H9 (cell line): ENCODE results near the gene LLGL2. TPM values are rescaled to one million over a fixed set of nuclear protein-coding genes. Genes with fewer than 3 reads are reported as not detected.

Source experiments
- DNase-seq: peaks from one replicate; pipeline ENCODE4 v3.0.0-alpha.2; 2017
- H2AFZ ChIP-seq: one replicate; pipeline ENCODE4 v1.6.1; 2013; ENCODE audit warnings: mild to moderate bottlenecking, low read length, control low read depth, moderate library complexity
- H2AK5ac ChIP-seq: 2 replicates; pipeline ENCODE4 v1.6.1; 2013; ENCODE audit warnings: low read length, control low read depth, mixed read lengths; ENCODE audit not compliant: insufficient read length
- H2BK120ac ChIP-seq: one replicate; pipeline ENCODE4 v1.6.1; 2013; ENCODE audit warnings: low read depth, mild to moderate bottlenecking, low read length, control low read depth, inconsistent platforms; ENCODE audit not compliant: poor library complexity, severe bottlenecking
- H2BK12ac ChIP-seq: 2 replicates; pipeline ENCODE4 v1.6.1; 2013; ENCODE audit warnings: low read length, control low read depth, mixed read lengths, low read depth; ENCODE audit not compliant: insufficient read length
- H2BK15ac ChIP-seq: 2 replicates; pipeline ENCODE4 v1.6.1; 2013; ENCODE audit warnings: low read depth, low read length, control low read depth
- H2BK20ac ChIP-seq: one replicate; pipeline ENCODE4 v1.6.1; 2013; ENCODE audit warnings: low read depth, mild to moderate bottlenecking, low read length, control low read depth, inconsistent platforms; ENCODE audit not compliant: poor library complexity, severe bottlenecking
- H2BK5ac ChIP-seq: 2 replicates; pipeline ENCODE4 v1.6.1; 2013; ENCODE audit warnings: low read length, control low read depth, mixed read lengths; ENCODE audit not compliant: insufficient read length
- H3K14ac ChIP-seq: 2 replicates; pipeline ENCODE4 v1.6.1; 2013; ENCODE audit warnings: low read length, control low read depth; ENCODE audit not compliant: insufficient read depth
- H3K18ac ChIP-seq: 2 replicates; pipeline ENCODE4 v1.6.1; 2013; ENCODE audit warnings: low read depth, mild to moderate bottlenecking, mixed read lengths, low read length, control low read depth; ENCODE audit not compliant: insufficient read length
- H3K23ac ChIP-seq: 2 replicates; pipeline ENCODE4 v1.6.1; 2013; ENCODE audit warnings: low read length, control low read depth, mixed read lengths, low read depth; ENCODE audit not compliant: insufficient read length
- H3K23me2 ChIP-seq: 2 replicates; pipeline ENCODE4 v1.6.1; 2013; ENCODE audit warnings: low read depth, mild to moderate bottlenecking, mixed read lengths, low read length, control low read depth; ENCODE audit not compliant: insufficient read length, poor library complexity, severe bottlenecking
- H3K27ac ChIP-seq: 2 replicates; pipeline ENCODE4 v1.5.1; 2013; ENCODE audit warnings: low read length, control low read depth, mixed read lengths, low read depth; ENCODE audit not compliant: insufficient read length
- H3K27me3 ChIP-seq: 2 replicates; pipeline ENCODE4 v1.6.1; 2013; ENCODE audit warnings: low read length, control low read depth, inconsistent platforms; ENCODE audit not compliant: insufficient read depth
- H3K4ac ChIP-seq: 2 replicates; pipeline ENCODE4 v1.6.1; 2013; ENCODE audit warnings: low read depth, mild to moderate bottlenecking, control low read depth, inconsistent platforms, low read length, moderate library complexity
- H3K4me1 ChIP-seq: 2 replicates; pipeline ENCODE4 v1.6.1; 2013; ENCODE audit warnings: low read length, control low read depth, inconsistent platforms; ENCODE audit not compliant: insufficient read depth
- H3K4me2 ChIP-seq: 2 replicates; pipeline ENCODE4 v1.6.1; 2013; ENCODE audit warnings: low read length, control low read depth, mixed read lengths; ENCODE audit not compliant: insufficient read length, insufficient read depth
- H3K56ac ChIP-seq: 2 replicates; pipeline ENCODE4 v1.6.1; 2013; ENCODE audit warnings: low read depth, mild to moderate bottlenecking, mixed read lengths, low read length, control low read depth; ENCODE audit not compliant: insufficient read length
- H3K79me1 ChIP-seq: 2 replicates; pipeline ENCODE4 v1.6.1; 2013; ENCODE audit warnings: low read depth, mild to moderate bottlenecking, moderate library complexity, low read length, control low read depth, inconsistent platforms; ENCODE audit not compliant: insufficient read depth, poor library complexity, severe bottlenecking
- H3K79me2 ChIP-seq: 2 replicates; pipeline ENCODE4 v1.6.1; 2013; ENCODE audit warnings: low read length, control low read depth, inconsistent platforms; ENCODE audit not compliant: insufficient read depth
- H3K9ac ChIP-seq: 2 replicates; pipeline ENCODE4 v1.6.1; 2013; ENCODE audit warnings: low read length, control low read depth, mixed read lengths; ENCODE audit not compliant: insufficient read length; ENCODE audit errors: extremely low read depth
- H3K9me3 ChIP-seq: one replicate; pipeline ENCODE4 v1.6.1; 2013; ENCODE audit warnings: low read depth, low read length, inconsistent platforms; ENCODE audit not compliant: control insufficient read depth
- H3T11ph ChIP-seq: one replicate; pipeline ENCODE4 v1.6.1; 2013; ENCODE audit warnings: mild to moderate bottlenecking, low read length, control low read depth, inconsistent platforms
- H4K20me1 ChIP-seq: one replicate; pipeline ENCODE4 v1.6.1; 2013; ENCODE audit not compliant: control insufficient read depth, insufficient read length, insufficient read depth
- H4K5ac ChIP-seq: 2 replicates; pipeline ENCODE4 v1.6.1; 2013; ENCODE audit warnings: low read depth, mild to moderate bottlenecking, mixed read lengths, low read length, control low read depth; ENCODE audit not compliant: insufficient read length
- H4K8ac ChIP-seq: replicated peaks from 2 replicates; pipeline ENCODE4 v1.6.1; 2013; ENCODE audit warnings: low read length, control low read depth, mixed read lengths, low read depth; ENCODE audit not compliant: insufficient read length
- H4K91ac ChIP-seq: 2 replicates; pipeline ENCODE4 v1.6.1; 2013; ENCODE audit warnings: low read depth, mild to moderate bottlenecking, moderate library complexity, mixed read lengths, low read length, control low read depth; ENCODE audit not compliant: insufficient read length
- H3K27ac Mint-ChIP-seq, 3 experiments: 2 replicates in 2 of 3; 3 replicates in 1 of 3; pipeline ENCODE4 v1.8.0; 2020 to 2021; ENCODE audit warnings: mixed read lengths in 3 of 3, mild to moderate bottlenecking in 1 of 3, moderate library complexity in 1 of 3
- H3K27me3 Mint-ChIP-seq: 2 replicates; pipeline ENCODE4 v1.8.0; 2021; ENCODE audit warnings: low read depth, mild to moderate bottlenecking, moderate library complexity, mixed read lengths
- H3K36me3 Mint-ChIP-seq, 3 experiments: 2 replicates in 2 of 3; 3 replicates in 1 of 3; pipeline ENCODE4 v1.8.0; 2020 to 2021; ENCODE audit warnings: low read depth in 3 of 3, mixed read lengths in 3 of 3; ENCODE audit not compliant: insufficient read depth in 1 of 3
- H3K4me1 Mint-ChIP-seq, 2 experiments: 2 replicates each; pipeline ENCODE4 v1.8.0; 2020; ENCODE audit warnings: mixed read lengths in 2 of 2
- H3K4me3 Mint-ChIP-seq, 2 experiments: 2 replicates in 1 of 2; 3 replicates in 1 of 2; pipeline ENCODE4 v1.8.0; 2020 to 2021; ENCODE audit warnings: mild to moderate bottlenecking in 2 of 2, mixed read lengths in 2 of 2, moderate library complexity in 1 of 2
- H3K9me3 Mint-ChIP-seq, 2 experiments: 2 replicates in 1 of 2; 3 replicates in 1 of 2; pipeline ENCODE4 v1.8.0; 2020; ENCODE audit warnings: mild to moderate bottlenecking in 2 of 2, mixed read lengths in 2 of 2, moderate library complexity in 1 of 2
- WGBS: extraction: QIAGEN DNeasy Blood & Tissue Kit; methylation state at CpG from one replicate; pipeline ENCODE4 v1.1.7; 2013; ENCODE audit warnings: missing lambda C conversion rate, low lambda C conversion rate, mixed read lengths; ENCODE audit not compliant: insufficient read length; ENCODE audit errors: extremely low coverage; 5-methylcytosine and 5-hydroxymethylcytosine counted together
- total RNA-seq: library from RNA; stranded (reverse); gene quantifications from 2 replicates; pipeline ENCODE4 v1.2.1, GENCODE V29; 2021
- TF ChIP-seq, protein P1 (sequence below): fragments of 200-600 bp; sonication (generic); conservative IDR thresholded peaks from 3 replicates; pipeline ENCODE4 v1.8.0; 2021; ENCODE audit warnings: antibody characterized with exemption, mild to moderate bottlenecking

LLGL2 gene
- total RNA-seq, 1 experiment from 2014 or later, result 90.4 TPM

DNA sequence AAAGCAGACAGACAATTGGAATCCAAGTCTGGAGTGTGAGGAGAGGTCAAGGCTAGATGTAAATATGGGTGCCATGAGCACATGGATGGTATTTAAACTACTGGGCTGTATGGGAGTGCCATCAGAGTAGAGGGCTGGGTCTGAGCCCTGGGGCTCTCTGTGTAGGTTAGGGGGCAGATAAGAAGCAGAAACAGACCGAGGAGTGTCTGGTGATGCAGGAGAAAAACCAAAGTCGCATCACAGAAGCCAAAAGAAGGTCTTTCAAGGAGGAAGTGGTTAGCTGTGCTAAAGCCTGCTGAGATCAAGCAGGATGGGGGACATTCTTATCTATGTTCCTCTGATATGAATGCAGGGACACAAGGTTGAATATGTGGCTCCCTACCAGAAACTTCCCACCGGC, 7.3 kb upstream of the LLGL2 start:
- Mint-ChIP-seq H3K4me3 (peak overlapping the region; percentile 39 to 85; a peak in 3 of 5 replicates), H3K4me1 (peaks cover 17 to 26% of the 10 kb centered on the region in 2 experiments), H3K27me3 (no peaks in the 10 kb centered on the region; the same call in 1 of the 2 replicates), H3K27ac (no peak overlapping the region), H3K9me3 (no peaks in the 10 kb centered on the region), H3K36me3 (peaks cover 15 to 55% (median 48%) of the 10 kb centered on the region in 3 experiments; a peak in 6 of 7 replicates)
- no peak overlapping the region for H3K27ac ChIP-seq
- no peaks in the 10 kb centered on the region; the same call in 1 of the 2 replicates for H3K79me2 ChIP-seq
- no peaks in the 10 kb centered on the region for H4K20me1 ChIP-seq
- no peaks in the 10 kb centered on the region for H3K27me3 ChIP-seq
- peaks cover 8% of the 10 kb centered on the region for H3K23me2 ChIP-seq
- no peak overlapping the region for H3K23ac ChIP-seq
- H2BK20ac ChIP-seq, result no peak overlapping the region
- no peak overlapping the region for H3K56ac ChIP-seq
- no peak overlapping the region for H2AFZ ChIP-seq
- no peak overlapping the region for H2BK120ac ChIP-seq
- no peak overlapping the region for H2AK5ac ChIP-seq
- H2BK5ac ChIP-seq, result no peak overlapping the region
- H4K91ac ChIP-seq, result no peak overlapping the region
- no peak overlapping the region for H4K8ac ChIP-seq
- H3K4me2 ChIP-seq, result no peak overlapping the region
- H4K5ac ChIP-seq, result no peak overlapping the region
- H3K14ac ChIP-seq, result no peak overlapping the region
- TF ChIP-seq, protein P1, sequence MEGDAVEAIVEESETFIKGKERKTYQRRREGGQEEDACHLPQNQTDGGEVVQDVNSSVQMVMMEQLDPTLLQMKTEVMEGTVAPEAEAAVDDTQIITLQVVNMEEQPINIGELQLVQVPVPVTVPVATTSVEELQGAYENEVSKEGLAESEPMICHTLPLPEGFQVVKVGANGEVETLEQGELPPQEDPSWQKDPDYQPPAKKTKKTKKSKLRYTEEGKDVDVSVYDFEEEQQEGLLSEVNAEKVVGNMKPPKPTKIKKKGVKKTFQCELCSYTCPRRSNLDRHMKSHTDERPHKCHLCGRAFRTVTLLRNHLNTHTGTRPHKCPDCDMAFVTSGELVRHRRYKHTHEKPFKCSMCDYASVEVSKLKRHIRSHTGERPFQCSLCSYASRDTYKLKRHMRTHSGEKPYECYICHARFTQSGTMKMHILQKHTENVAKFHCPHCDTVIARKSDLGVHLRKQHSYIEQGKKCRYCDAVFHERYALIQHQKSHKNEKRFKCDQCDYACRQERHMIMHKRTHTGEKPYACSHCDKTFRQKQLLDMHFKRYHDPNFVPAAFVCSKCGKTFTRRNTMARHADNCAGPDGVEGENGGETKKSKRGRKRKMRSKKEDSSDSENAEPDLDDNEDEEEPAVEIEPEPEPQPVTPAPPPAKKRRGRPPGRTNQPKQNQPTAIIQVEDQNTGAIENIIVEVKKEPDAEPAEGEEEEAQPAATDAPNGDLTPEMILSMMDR, result no peak
- H2BK15ac ChIP-seq, result no peak overlapping the region
- DNase-seq, result no peak
- no peak overlapping the region for H2BK12ac ChIP-seq
- H3K18ac ChIP-seq, result no peak overlapping the region
- H3K4me1 ChIP-seq, result no peaks in the 10 kb centered on the region; the same call in 1 of the 2 replicates
- no peak overlapping the region for H3T11ph ChIP-seq
- WGBS, result no CpG with 5 or more reads among the region's 3 CpGs
- no peaks in the 10 kb centered on the region for H3K9me3 ChIP-seq
- no peak overlapping the region for H3K9ac ChIP-seq
- no peaks in the 10 kb centered on the region for H3K79me1 ChIP-seq
- no peak overlapping the region for H3K4ac ChIP-seq
